ENCODE data around the gene GMDS.

GMDS gene

GRCh38 chr6:1812487-1812886, 432.9 kb downstream of the GMDS start:
- no peak for TF ChIP-seq TAF1 (IDR thresholded peaks at IDR 0.05; ENCODE audit: borderline replicate concordance, low read depth, low read length)
- FAIRE-seq: no peak
- DNase-seq (ENCODE audit: insufficient read length): no peak

- no peak for TF ChIP-seq TAF1 (IDR thresholded peaks at IDR 0.05; ENCODE audit: borderline replicate concordance, low read depth, low read length)
- TF ChIP-seq POLR2AphosphoS5 (IDR thresholded peaks at IDR 0.05; ENCODE audit: low read depth, low read length): no peak
- no peak for TF ChIP-seq POLR2A (IDR thresholded peaks at IDR 0.05; ENCODE audit: low read depth, low read length)
- FAIRE-seq: peak; percentile 24
- DNase-seq (ENCODE audit: insufficient read length): no peak
Observed at GRCh38 chr6:1812034-1812433, 433.4 kb downstream of the GMDS start.

GRCh38 chr6:1810880-1811279, 434.5 kb downstream of the GMDS start:
- no peak for FAIRE-seq
- TF ChIP-seq TAF1 (IDR thresholded peaks at IDR 0.05; ENCODE audit: borderline replicate concordance, low read depth, low read length) (no peak), POLR2A (IDR thresholded peaks at IDR 0.05; ENCODE audit: low read depth, low read length) (no peak)
- DNase-seq (ENCODE audit: insufficient read length): no peak

GRCh38 chr6:1809291-1809988, 436.0 kb downstream of the GMDS start:
- FAIRE-seq: no peak
- no peak for TF ChIP-seq TAF1 (IDR thresholded peaks at IDR 0.05; ENCODE audit: borderline replicate concordance, low read depth, low read length)
- no peak for TF ChIP-seq POLR2A (IDR thresholded peaks at IDR 0.05; ENCODE audit: low read depth, low read length)
- no peak for TF ChIP-seq POLR2AphosphoS5 (IDR thresholded peaks at IDR 0.05; ENCODE audit: low read depth, low read length)
- no peak for DNase-seq (ENCODE audit: insufficient read length)

GRCh38 chr6:1806935-1807334, 438.5 kb downstream of the GMDS start:
- FAIRE-seq: no peak
- TF ChIP-seq TAF1 (IDR thresholded peaks at IDR 0.05; ENCODE audit: borderline replicate concordance, low read depth, low read length): no peak
- TF ChIP-seq POLR2A (IDR thresholded peaks at IDR 0.05; ENCODE audit: low read depth, low read length): no peak
- TF ChIP-seq POLR2AphosphoS5 (IDR thresholded peaks at IDR 0.05; ENCODE audit: low read depth, low read length): no peak
- DNase-seq (ENCODE audit: insufficient read length): no peak

- DNase-seq (ENCODE audit: insufficient read length) (no peak), FAIRE-seq (no peak)
- no peak for TF ChIP-seq TAF1 (IDR thresholded peaks at IDR 0.05; ENCODE audit: borderline replicate concordance, low read depth, low read length)
- TF ChIP-seq POLR2A (IDR thresholded peaks at IDR 0.05; ENCODE audit: low read depth, low read length): no peak
- TF ChIP-seq POLR2AphosphoS5 (IDR thresholded peaks at IDR 0.05; ENCODE audit: low read depth, low read length): no peak
Observed at GRCh38 chr6:1802491-1803395, 442.7 kb downstream of the GMDS start.

GRCh38 chr6:1801401-1801800, 444.0 kb downstream of the GMDS start:
- TF ChIP-seq POLR2A (IDR thresholded peaks at IDR 0.05; ENCODE audit: low read depth, low read length) (no peak), POLR2AphosphoS5 (IDR thresholded peaks at IDR 0.05; ENCODE audit: low read depth, low read length) (no peak)
- no peak for FAIRE-seq

GRCh38 chr6:1800845-1801244, 444.6 kb downstream of the GMDS start:
- TF ChIP-seq POLR2A (IDR thresholded peaks at IDR 0.05; ENCODE audit: low read depth, low read length): no peak
- TF ChIP-seq POLR2AphosphoS5 (IDR thresholded peaks at IDR 0.05; ENCODE audit: low read depth, low read length): no peak
- no peak for TF ChIP-seq TAF1 (IDR thresholded peaks at IDR 0.05; ENCODE audit: borderline replicate concordance, low read depth, low read length)
- DNase-seq (ENCODE audit: insufficient read length) (no peak), FAIRE-seq (no peak)

More at GRCh38 chr6:1801401-1801800, 444.0 kb downstream of the GMDS start:
- no peak for DNase-seq (ENCODE audit: insufficient read length)

- TF ChIP-seq POLR2AphosphoS5 (IDR thresholded peaks at IDR 0.05; ENCODE audit: low read depth, low read length): no peak
- no peak for TF ChIP-seq TAF1 (IDR thresholded peaks at IDR 0.05; ENCODE audit: borderline replicate concordance, low read depth, low read length)
- no peak for DNase-seq (ENCODE audit: insufficient read length)
- no peak for FAIRE-seq
Observed at GRCh38 chr6:1798965-1799325, 446.5 kb downstream of the GMDS start.

- DNase-seq (ENCODE audit: insufficient read length): no peak
- TF ChIP-seq TAF1 (IDR thresholded peaks at IDR 0.05; ENCODE audit: borderline replicate concordance, low read depth, low read length) (no peak), POLR2A (IDR thresholded peaks at IDR 0.05; ENCODE audit: low read depth, low read length) (no peak), POLR2AphosphoS5 (IDR thresholded peaks at IDR 0.05; ENCODE audit: low read depth, low read length) (no peak)
- FAIRE-seq: no peak
Observed at GRCh38 chr6:1798303-1798964, 447.0 kb downstream of the GMDS start.

GRCh38 chr6:1797801-1798200, 447.6 kb downstream of the GMDS start:
- no peak for TF ChIP-seq POLR2A (IDR thresholded peaks at IDR 0.05; ENCODE audit: low read depth, low read length)
- no peak for TF ChIP-seq TAF1 (IDR thresholded peaks at IDR 0.05; ENCODE audit: borderline replicate concordance, low read depth, low read length)
- no peak for TF ChIP-seq POLR2AphosphoS5 (IDR thresholded peaks at IDR 0.05; ENCODE audit: low read depth, low read length)
- no peak for DNase-seq (ENCODE audit: insufficient read length)
- FAIRE-seq: no peak

Measured in GM12892 (cell line).